Smooth muscle cell (in vitro differentiated cells): Measurements from ENCODE around the gene IYD. TPM values are rescaled to one million over a fixed set of nuclear protein-coding genes. Genes with fewer than 3 reads are reported as not detected.
"Not testable (repeated sequence)": the region's sequence is repeated elsewhere in the genome, so short reads cannot be mapped to it uniquely, and the experiment has no call there.

ENCODE experiments used
- DNase-seq: peaks from one replicate; lab custom pipeline; 2025; ENCODE audit not compliant: unreplicated experiment; lab: John Stamatoyannopoulos, UW
- H2AFZ ChIP-seq: fragments of 200-600 bp; sonication (generic); 2 replicates; pipeline ENCODE4 v1.6.0; 2016; ENCODE audit warnings: antibody characterized with exemption, low read depth, mild to moderate bottlenecking
- H3F3A ChIP-seq: fragments of 200-600 bp; sonication (generic); 2 replicates; pipeline ENCODE4 v1.6.0; 2017; ENCODE audit warnings: antibody characterized with exemption, low read depth
- H3K27ac ChIP-seq: fragments of 200-600 bp; sonication (generic); 2 replicates; pipeline ENCODE4 v1.5.1; 2016; ENCODE audit warnings: low read depth, mild to moderate bottlenecking
- H3K27me3 ChIP-seq: fragments of 200-600 bp; sonication (generic); 2 replicates; pipeline ENCODE4 v1.6.1; 2016; ENCODE audit warnings: low read depth, mild to moderate bottlenecking
- H3K36me3 ChIP-seq: fragments of 200-600 bp; sonication (generic); 2 replicates; pipeline ENCODE4 v1.5.1; 2016; ENCODE audit warnings: low read depth
- H3K4me1 ChIP-seq: fragments of 200-600 bp; sonication (generic); 2 replicates; pipeline ENCODE4 v1.5.1; 2016; ENCODE audit warnings: low read depth
- H3K4me2 ChIP-seq: fragments of 200-600 bp; sonication (generic); 2 replicates; pipeline ENCODE4 v1.6.0; 2016; ENCODE audit warnings: mild to moderate bottlenecking
- H3K4me3 ChIP-seq: fragments of 200-600 bp; sonication (generic); 2 replicates; pipeline ENCODE4 v1.5.1; 2016; ENCODE audit warnings: mild to moderate bottlenecking
- H3K79me2 ChIP-seq: fragments of 200-600 bp; sonication (generic); 2 replicates; pipeline ENCODE4 v1.6.0; 2016; ENCODE audit warnings: low read depth, mild to moderate bottlenecking
- H3K9ac ChIP-seq: fragments of 200-600 bp; sonication (generic); 2 replicates; pipeline ENCODE4 v1.6.0; 2016; ENCODE audit warnings: low read depth
- H3K9me3 ChIP-seq: fragments of 200-600 bp; sonication (generic); replicated peaks from 2 replicates; pipeline ENCODE4 v1.5.1; 2016; ENCODE audit warnings: low read depth
- H4K20me1 ChIP-seq: fragments of 200-600 bp; sonication (generic); 2 replicates; pipeline ENCODE4 v1.6.0; 2016; ENCODE audit warnings: low read depth
- CTCF ChIP-seq: fragments of 200-600 bp; sonication (generic); IDR thresholded peaks from 2 replicates; pipeline ENCODE4 v1.5.1; 2017; ENCODE audit warnings: borderline replicate concordance, mild to moderate bottlenecking, antibody characterized with exemption; ENCODE audit not compliant: insufficient read depth, poor library complexity, severe bottlenecking
- WGBS: methylation state at CpG from one replicate; pipeline ENCODE4 v1.1.7; 2016; ENCODE audit warnings: low lambda C conversion rate; 5-methylcytosine and 5-hydroxymethylcytosine counted together
- polyA plus RNA-seq: library from polyadenylated mRNA; unstranded; fragments of >200 nt; fragmentation: Nextera tagmentation; extraction: Ambion mirVana; gene quantifications from 2 replicates; pipeline ENCODE4 v1.2.1, GENCODE V29; 2016
- total RNA-seq: library from RNA; depleted of rRNA; stranded (reverse); fragments of >200 nt; gene quantifications from 2 replicates; pipeline ENCODE4 v1.2.3, GENCODE V29; 2014

IYD gene
- total and polyA plus RNA-seq, 2 experiments from 2014 or later: not detected

GRCh38 chr6:150371356-150371755 is 2.5 kb downstream of the IYD start:
- H4K20me1 ChIP-seq: no peaks in the 10 kb centered on the region
- no peak for DNase-seq
- no peak overlapping the region for H3K4me3 ChIP-seq
- H3F3A ChIP-seq: no peaks in the 10 kb centered on the region
- no peak overlapping the region for H2AFZ ChIP-seq
- no peak for TF ChIP-seq CTCF
- peaks cover 56% of the 10 kb centered on the region for H3K27me3 ChIP-seq
- WGBS: 81% methylated on average over 2 of the region's 2 CpGs
- no peaks in the 10 kb centered on the region for H3K4me1 ChIP-seq
- H3K79me2 ChIP-seq: no peaks in the 10 kb centered on the region
- no peak overlapping the region for H3K27ac ChIP-seq
- no peaks in the 10 kb centered on the region for H3K36me3 ChIP-seq
- H3K9ac ChIP-seq: no peak overlapping the region
- no peak overlapping the region for H3K4me2 ChIP-seq
- no peaks in the 10 kb centered on the region for H3K9me3 ChIP-seq

- WGBS: 88% methylated on average over 1 of the region's 1 CpG
These were observed 3.2 kb downstream of the IYD start for GRCh38 chr6:150372051-150372450.

GRCh38 chr6:150373260-150373701 is 4.5 kb downstream of the IYD start:
- peaks cover 69% of the 10 kb centered on the region for H3K27me3 ChIP-seq
- H2AFZ ChIP-seq: no peak overlapping the region
- 82% methylated on average over 2 of the region's 2 CpGs for WGBS
- H3K4me1 ChIP-seq: no peaks in the 10 kb centered on the region
- no peak for TF ChIP-seq CTCF
- no peaks in the 10 kb centered on the region for H3K79me2 ChIP-seq
- no peak overlapping the region for H3K27ac ChIP-seq
- H3K4me3 ChIP-seq: no peak overlapping the region
- no peak for DNase-seq
- H3K36me3 ChIP-seq: no peaks in the 10 kb centered on the region
- no peaks in the 10 kb centered on the region for H3F3A ChIP-seq
- H3K4me2 ChIP-seq: no peak overlapping the region
- H4K20me1 ChIP-seq: no peaks in the 10 kb centered on the region
- no peaks in the 10 kb centered on the region for H3K9me3 ChIP-seq
- no peak overlapping the region for H3K9ac ChIP-seq

More at GRCh38 chr6:150372051-150372450, 3.2 kb downstream of the IYD start:
- Histone ChIP-seq H3K27ac (no peak overlapping the region), H3K9ac (no peak overlapping the region), H3K79me2 (no peaks in the 10 kb centered on the region), H3K27me3 (peaks cover 63% of the 10 kb centered on the region), H3K4me1 (no peaks in the 10 kb centered on the region), H3K4me2 (no peak overlapping the region), H2AFZ (no peak overlapping the region), H3K4me3 (no peak overlapping the region), H4K20me1 (no peaks in the 10 kb centered on the region), H3F3A (no peaks in the 10 kb centered on the region), H3K9me3 (no peaks in the 10 kb centered on the region), H3K36me3 (no peaks in the 10 kb centered on the region)
- TF ChIP-seq CTCF: no peak
- no peak for DNase-seq

GRCh38 chr6:150374346-150374745 is 5.5 kb downstream of the IYD start:
- H3K4me2 ChIP-seq, DNase-seq, H3K79me2 ChIP-seq, H3K4me3 ChIP-seq, H3K36me3 ChIP-seq, H3K9ac ChIP-seq, H2AFZ ChIP-seq, H4K20me1 ChIP-seq, H3K4me1 ChIP-seq, H3F3A ChIP-seq, H3K9me3 ChIP-seq, H3K27ac ChIP-seq: not testable (repeated sequence)
- WGBS: 49% methylated on average over 5 of the region's 5 CpGs
- H3K27me3 ChIP-seq: peaks cover 68% of the 10 kb centered on the region
